ENCODE results near the gene KRTAP10-6. TPM values are rescaled to one million over a fixed set of nuclear protein-coding genes. Genes with fewer than 3 reads are reported as not detected.
"Not testable (repeated sequence)": the region's sequence is repeated elsewhere in the genome, so short reads cannot be mapped to it uniquely, and the experiment has no call there.

KRTAP10-6 gene
- total and polyA plus RNA-seq, 2 donors from 2014 or later, result not detected

- Histone ChIP-seq H3K27me3 (ENCODE audit: control insufficient read depth, insufficient read depth, low read length) (no peaks in the 10 kb centered on the region), H3K9me3 (ENCODE audit: control insufficient read depth in 2 of 3, insufficient read depth in 1 of 3, low read length in 3 of 3) (no peaks in the 10 kb centered on the region), H3K4me3 (ENCODE audit: low read length in 3 of 3) (no peak overlapping the region), H3K27ac (ENCODE audit: low read depth in 2 of 2, low read length in 2 of 2) (no peak overlapping the region), H3K9ac (ENCODE audit: low read length in 3 of 3) (no peak overlapping the region), H3K36me3 (ENCODE audit: control insufficient read depth in 2 of 3, insufficient read depth in 3 of 3, low read length in 3 of 3) (no peaks in the 10 kb centered on the region), H3K4me1 (ENCODE audit: control insufficient read depth in 2 of 3, insufficient read depth in 2 of 3, low read depth in 1 of 3, low read length in 3 of 3) (no peaks in the 10 kb centered on the region)
- no peak for FAIRE-seq
- intact Hi-C loops (cut with DNase I), result no loop called here
- no peak for DNase-seq
- TF ChIP-seq CTCF (IDR thresholded peaks at IDR 0.05; ENCODE audit: borderline replicate concordance, extremely low read depth, insufficient read depth), result no peak
These were observed 10.2 kb upstream of the KRTAP10-6 start for GRCh38 chr21:44602463-44602850.

- Histone ChIP-seq H3K9ac (ENCODE audit: low read length in 3 of 3) (no peak overlapping the region), H3K4me3 (ENCODE audit: low read length in 3 of 3) (no peak overlapping the region), H3K27me3 (ENCODE audit: control insufficient read depth, insufficient read depth, low read length) (no peaks in the 10 kb centered on the region), H3K36me3 (ENCODE audit: control insufficient read depth in 2 of 3, insufficient read depth in 3 of 3, low read length in 3 of 3) (no peaks in the 10 kb centered on the region), H3K27ac (ENCODE audit: low read depth in 2 of 2, low read length in 2 of 2) (no peak overlapping the region), H3K4me1 (ENCODE audit: control insufficient read depth in 2 of 3, insufficient read depth in 2 of 3, low read depth in 1 of 3, low read length in 3 of 3) (no peaks in the 10 kb centered on the region), H3K9me3 (ENCODE audit: control insufficient read depth in 2 of 3, insufficient read depth in 1 of 3, low read length in 3 of 3) (no peaks in the 10 kb centered on the region)
- DNase-seq (no peak), FAIRE-seq (no peak)
- TF ChIP-seq CTCF (IDR thresholded peaks at IDR 0.05; ENCODE audit: borderline replicate concordance, extremely low read depth, insufficient read depth), result no peak
- intact Hi-C loops (cut with DNase I), result no loop called here
These were observed 9.5 kb upstream of the KRTAP10-6 start for GRCh38 chr21:44601596-44602462.

- H3K4me3 ChIP-seq (ENCODE audit: low read length in 3 of 3); H3K9me3 ChIP-seq (ENCODE audit: control insufficient read depth in 2 of 3, insufficient read depth in 1 of 3, low read length in 3 of 3); DNase-seq; FAIRE-seq; H3K27me3 ChIP-seq (ENCODE audit: control insufficient read depth, insufficient read depth, low read length); H3K9ac ChIP-seq (ENCODE audit: low read length in 3 of 3); H3K27ac ChIP-seq (ENCODE audit: low read depth in 2 of 2, low read length in 2 of 2); H3K36me3 ChIP-seq (ENCODE audit: control insufficient read depth in 2 of 3, insufficient read depth in 3 of 3, low read length in 3 of 3); H3K4me1 ChIP-seq (ENCODE audit: control insufficient read depth in 2 of 3, insufficient read depth in 2 of 3, low read depth in 1 of 3, low read length in 3 of 3); intact Hi-C loops (cut with DNase I): not testable (repeated sequence)
These were observed 8.8 kb upstream of the KRTAP10-6 start for GRCh38 chr21:44601091-44601490.

GRCh38 chr21:44600118-44600978 is 8.0 kb upstream of the KRTAP10-6 start, which contains the start of gene KRTAP10-7:
Gene KRTAP10-7 (plus strand): TSS chr21:44600597. CDS start chr21:44600622, 25 bp downstream.
- not testable (repeated sequence) for DNase-seq; FAIRE-seq; H3K27me3 ChIP-seq (ENCODE audit: control insufficient read depth, insufficient read depth, low read length)

More at GRCh38 chr21:44600118-44600978, 8.0 kb upstream of the KRTAP10-6 start, which contains the start of gene KRTAP10-7:
- H3K4me3 ChIP-seq (ENCODE audit: low read length in 3 of 3); intact Hi-C loops (cut with DNase I); H3K9ac ChIP-seq (ENCODE audit: low read length in 3 of 3); H3K4me1 ChIP-seq (ENCODE audit: control insufficient read depth in 2 of 3, insufficient read depth in 2 of 3, low read depth in 1 of 3, low read length in 3 of 3); H3K27ac ChIP-seq (ENCODE audit: low read depth in 2 of 2, low read length in 2 of 2); H3K36me3 ChIP-seq (ENCODE audit: control insufficient read depth in 2 of 3, insufficient read depth in 3 of 3, low read length in 3 of 3); H3K9me3 ChIP-seq (ENCODE audit: control insufficient read depth in 2 of 3, insufficient read depth in 1 of 3, low read length in 3 of 3): not testable (repeated sequence)

Data from kidney (tissue), 14 donors.